ENCODE measurements around the gene PERM1.
"Not testable (repeated sequence)": the region's sequence is repeated elsewhere in the genome, so short reads cannot be mapped to it uniquely, and the experiment has no call there.

The PERM1 gene

GRCh38 chr1:1014799-1015681, 33.1 kb upstream of the PERM1 start:
- peak; percentile 48 for DNase-seq (ENCODE audit: low read depth, low spot score)

DNA sequence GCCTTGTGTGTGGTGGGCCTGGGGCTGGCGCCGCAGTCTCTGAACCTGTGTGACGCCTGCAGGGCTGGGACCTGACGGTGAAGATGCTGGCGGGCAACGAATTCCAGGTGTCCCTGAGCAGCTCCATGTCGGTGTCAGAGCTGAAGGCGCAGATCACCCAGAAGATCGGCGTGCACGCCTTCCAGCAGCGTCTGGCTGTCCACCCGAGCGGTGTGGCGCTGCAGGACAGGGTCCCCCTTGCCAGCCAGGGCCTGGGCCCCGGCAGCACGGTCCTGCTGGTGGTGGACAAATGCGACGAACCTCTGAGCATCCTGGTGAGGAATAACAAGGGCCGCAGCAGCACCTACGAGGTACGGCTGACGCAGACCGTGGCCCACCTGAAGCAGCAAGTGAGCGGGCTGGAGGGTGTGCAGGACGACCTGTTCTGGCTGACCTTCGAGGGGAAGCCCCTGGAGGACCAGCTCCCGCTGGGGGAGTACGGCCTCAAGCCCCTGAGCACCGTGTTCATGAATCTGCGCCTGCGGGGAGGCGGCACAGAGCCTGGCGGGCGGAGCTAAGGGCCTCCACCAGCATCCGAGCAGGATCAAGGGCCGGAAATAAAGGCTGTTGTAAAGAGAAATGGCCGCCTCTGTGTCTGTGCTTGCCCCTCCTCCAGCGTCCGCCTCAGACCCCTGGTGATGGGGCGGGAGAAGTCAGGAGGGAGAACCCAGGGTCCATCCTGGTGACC, 32.2 kb upstream of the PERM1 start:
- no peak for DNase-seq (ENCODE audit: low read depth, low spot score)

DNA sequence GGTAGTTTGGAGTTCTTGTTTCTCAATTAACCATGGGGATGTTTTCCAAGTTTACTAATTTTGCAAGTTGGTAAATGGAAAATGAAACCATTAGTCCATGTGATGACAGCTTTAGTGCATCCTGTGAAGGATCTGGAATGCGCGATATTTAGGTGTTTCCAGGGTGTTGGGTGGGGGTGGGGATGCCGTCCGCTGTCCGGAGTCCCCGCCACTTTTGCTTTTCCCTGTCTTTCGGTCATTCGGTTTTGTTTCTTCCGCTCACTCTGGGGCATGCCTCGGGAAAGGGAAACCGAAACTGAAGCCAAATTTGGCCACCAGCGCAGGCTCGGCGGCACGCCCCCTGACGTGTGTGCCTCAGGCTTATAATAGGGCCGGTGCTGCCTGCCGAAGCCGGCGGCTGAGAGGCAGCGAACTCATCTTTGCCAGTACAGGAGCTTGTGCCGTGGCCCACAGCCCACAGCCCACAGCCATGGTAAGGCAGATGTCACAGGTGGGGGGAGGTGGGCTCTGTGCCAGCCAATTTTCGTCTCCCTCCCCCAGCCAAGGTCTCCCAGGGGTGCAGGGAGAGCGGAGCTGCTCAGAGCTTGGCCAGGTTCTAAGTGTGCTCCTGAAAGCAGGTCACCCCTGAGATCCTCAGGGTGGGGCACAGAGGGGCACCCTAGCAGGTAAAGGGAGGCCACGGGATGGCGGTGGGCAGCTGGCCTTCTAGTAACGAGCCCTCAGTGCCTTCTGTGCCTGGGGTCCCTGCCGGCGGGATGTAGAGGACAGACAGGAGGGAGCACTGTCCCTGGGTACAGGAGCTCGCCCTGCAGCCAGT, 31.4 kb upstream of the PERM1 start, which contains the start of gene ISG15:
Gene ISG15 (plus strand): TSS at position 393 of the 817 bp plus-strand sequence. CDS start 77 bp downstream, at position 470.
- peak; percentile 96 for DNase-seq (ENCODE audit: low read depth, low spot score)

DNA sequence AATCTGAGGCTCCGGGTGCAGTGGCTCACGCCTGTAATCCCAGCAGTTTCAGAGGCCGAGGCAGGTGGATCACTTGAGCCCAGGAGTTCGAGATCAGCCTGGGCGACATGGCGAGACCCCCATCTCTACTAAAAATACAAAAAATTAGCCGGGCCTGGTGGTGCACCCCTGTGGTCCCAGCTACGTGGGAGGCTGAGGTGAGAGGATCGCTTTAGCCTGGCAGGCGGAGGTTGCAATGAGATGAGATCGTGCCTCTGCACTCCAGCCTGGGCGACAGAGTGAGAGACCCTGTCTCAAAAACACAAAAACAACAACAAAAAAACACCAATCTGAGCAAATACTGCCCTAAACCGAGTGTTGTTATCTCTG, 30.8 kb upstream of the PERM1 start:
- not testable (repeated sequence) for DNase-seq (ENCODE audit: low read depth, low spot score)

DNA sequence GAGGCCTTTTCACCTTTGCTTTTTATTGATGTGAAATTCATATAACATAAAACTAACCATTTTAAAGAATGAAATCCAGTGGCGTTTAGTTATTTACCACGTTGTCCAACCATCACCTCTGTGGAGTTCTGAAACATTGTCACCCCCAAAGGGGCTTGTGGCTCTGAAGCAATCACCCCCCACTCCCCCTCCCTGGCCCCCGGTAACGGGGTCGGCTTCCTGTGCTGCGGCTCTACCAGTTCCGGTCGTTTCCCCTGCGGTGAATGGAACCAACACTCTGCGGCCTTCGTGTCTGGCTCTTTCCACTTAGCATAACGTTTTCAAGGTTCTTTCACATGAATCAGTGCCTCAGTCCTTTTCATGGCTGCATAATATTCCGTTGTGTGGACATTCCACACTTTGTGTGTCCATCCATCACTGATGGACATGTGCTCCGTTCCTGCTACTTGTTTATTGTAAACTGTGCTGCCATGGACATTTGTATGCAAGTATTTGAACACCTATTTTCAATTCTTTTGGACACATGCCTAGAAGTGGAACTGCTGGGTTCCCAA, 29.6 kb upstream of the PERM1 start:
- no peak for DNase-seq (ENCODE audit: low read depth, low spot score)

DNA sequence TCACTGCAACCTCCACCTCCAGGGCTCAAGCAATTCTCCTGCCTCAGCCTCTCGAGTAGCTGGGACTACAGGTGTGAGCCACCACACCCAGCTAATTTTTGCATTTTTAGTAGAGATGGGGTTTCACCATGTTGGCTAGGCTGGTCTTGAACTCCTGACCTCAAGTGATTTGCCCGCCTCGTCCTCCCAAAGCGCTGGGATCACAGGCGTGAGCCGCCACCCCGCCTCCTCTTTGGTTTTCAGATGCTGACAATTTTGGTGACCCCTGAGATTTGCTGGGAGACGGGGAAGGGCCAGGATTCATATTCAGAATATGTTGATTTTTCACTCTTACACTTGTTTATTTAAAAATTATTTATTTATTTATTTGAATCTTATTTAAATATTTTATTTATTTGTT, 28.2 kb upstream of the PERM1 start:
- DNase-seq (ENCODE audit: low read depth, low spot score), result not testable (repeated sequence)

DNA sequence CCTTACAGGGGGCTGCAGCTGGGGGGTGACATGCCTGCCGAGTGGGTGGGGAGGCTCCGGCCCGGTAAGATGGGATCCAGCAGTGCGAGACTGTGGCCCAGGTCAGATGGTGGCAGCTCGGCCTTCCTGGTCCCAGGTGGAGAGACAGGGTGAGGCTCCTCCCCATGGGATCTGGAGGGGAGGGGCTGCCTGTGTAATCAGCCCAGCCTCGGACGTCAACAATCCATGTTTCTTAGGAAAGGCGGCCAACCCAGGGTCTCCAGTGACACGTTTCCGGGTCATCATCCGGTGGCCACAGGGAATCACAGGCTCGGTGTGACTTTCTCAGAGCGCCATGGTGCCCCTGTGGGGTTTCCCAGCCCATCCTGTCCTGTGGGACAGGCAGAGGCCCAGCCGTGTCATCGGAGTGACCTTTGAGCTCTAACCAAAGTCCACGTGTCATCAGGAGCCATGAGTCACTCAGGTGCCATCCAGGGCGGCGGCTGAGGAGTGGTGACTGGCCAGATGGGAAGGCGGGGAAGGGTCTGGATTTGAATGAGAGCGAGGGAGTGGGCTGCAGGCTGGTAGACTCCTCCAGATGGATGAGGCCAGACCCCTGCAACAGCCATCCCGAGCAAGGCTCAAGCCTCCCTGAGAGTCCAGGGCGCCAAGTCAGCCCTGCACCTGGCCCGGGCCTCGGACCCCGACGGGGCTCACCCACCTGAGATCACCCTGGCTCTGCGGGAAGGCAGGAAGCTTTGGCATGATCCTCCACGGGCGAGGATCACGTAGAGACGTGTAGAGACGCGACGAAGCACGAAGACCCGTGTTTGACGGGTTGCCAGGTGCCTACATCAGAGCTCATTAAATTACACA, 24.6 kb upstream of the PERM1 start:
- DNase-seq (ENCODE audit: low read depth, low spot score), result no peak

- DNase-seq (ENCODE audit: low read depth, low spot score), result no peak
Observed at GRCh38 chr1:1005774-1006304, 23.9 kb upstream of the PERM1 start.

- peak; percentile 72 for DNase-seq (ENCODE audit: low read depth, low spot score)
Observed at GRCh38 chr1:1004780-1005697, 23.1 kb upstream of the PERM1 start.

DNA sequence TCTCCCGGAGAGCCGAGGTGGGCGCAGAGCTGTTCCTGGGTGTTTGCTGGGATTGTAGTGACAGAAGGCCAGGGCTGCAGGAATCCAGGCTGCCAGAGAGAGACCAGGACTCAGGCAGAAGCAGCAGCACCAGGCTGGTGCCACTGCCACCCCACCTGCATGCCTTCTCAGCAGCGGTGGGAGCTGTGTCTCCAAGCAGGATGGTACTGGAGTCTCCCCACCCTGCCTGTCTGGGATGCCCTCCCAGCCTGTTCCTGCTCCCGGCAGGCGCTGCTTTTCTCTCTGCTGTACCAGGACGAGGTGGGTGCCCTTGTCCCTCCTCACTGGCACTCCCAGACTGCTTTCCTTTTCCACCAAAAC, 22.5 kb upstream of the PERM1 start:
- DNase-seq (ENCODE audit: low read depth, low spot score), result no peak

DNA sequence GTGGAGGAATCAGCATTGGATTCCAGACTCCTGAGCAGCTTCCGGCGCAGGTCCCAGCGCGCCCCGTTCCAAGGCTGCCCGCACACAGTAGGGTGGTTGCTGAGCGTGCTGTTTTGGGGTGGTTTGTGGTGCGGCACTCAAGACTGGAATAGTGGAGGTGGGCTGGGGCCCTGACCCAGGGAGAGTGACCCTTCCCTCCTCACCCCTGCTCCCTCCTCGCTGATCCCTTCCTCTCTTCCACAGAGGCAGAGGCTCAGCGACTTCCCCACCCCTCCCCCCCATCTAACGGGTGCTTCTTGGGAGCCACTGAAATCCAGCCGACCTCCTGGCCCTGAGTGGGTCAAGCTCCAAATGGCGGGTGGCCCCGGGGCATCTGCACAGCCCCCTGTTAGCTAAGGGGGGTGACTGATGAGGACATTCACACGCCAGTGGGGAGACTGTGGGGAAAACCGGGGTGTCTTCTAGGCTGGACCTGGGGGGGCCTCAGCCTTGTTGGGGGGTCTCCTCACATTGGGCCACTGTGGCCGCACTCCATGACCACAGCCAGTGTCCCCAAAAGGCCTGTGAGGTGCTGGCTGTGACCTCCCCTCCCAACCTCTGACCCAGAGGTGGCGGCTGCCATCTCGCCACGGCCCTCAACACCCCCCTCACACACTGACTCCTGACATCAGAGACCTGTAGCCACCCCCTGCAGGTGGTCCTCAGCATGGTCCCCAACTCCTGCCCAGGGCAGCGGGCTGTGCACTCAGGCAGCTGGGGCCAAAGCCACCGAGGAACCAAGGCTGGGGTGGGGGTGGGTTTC, 21.9 kb upstream of the PERM1 start:
- no peak for DNase-seq (ENCODE audit: low read depth, low spot score)

GRCh38 chr1:1001057-1001783, 19.3 kb upstream of the PERM1 start:
- DNase-seq (ENCODE audit: low read depth, low spot score), result no peak

GRCh38 chr1:1000357-1001056, 18.6 kb upstream of the PERM1 start:
- DNase-seq (ENCODE audit: low read depth, low spot score), result peak; percentile 95

DNA sequence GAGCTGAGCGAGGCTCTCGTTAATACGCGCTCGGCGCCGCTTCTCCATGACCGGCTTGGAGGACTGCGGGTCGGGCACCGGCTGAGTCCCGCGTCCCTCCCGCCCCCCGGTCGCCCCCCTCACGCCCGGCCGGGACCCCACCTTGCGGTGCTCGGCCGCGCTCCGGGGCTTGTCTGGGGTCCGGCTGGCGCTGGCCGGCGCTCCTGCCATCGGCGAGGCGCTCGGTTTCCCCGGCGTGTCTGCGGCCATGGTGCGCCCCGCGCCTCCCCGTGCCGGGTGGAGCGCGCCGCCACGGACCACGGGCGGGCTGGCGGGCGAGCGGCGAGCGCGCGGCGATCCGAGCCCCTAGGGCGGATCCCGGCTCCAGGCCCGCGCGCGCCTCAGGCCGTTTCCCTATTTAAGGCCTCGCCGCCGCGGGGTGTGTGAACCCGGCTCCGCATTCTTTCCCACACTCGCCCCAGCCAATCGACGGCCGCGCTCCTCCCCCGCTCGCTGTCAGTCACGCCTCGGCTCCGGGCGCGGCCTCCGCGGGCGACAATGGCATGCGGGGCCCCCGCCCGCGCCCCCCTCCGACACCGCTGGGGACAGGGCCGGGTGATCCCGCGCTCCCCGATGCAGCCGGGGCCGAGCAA, 17.9 kb upstream of the PERM1 start, which contains the start of gene HES4:
Gene HES4 (minus strand): TSS at position 373 of the 632 bp plus-strand sequence. CDS start 124 bp downstream, at position 249.
- DNase-seq (ENCODE audit: low read depth, low spot score), result peak; percentile 98

DNA sequence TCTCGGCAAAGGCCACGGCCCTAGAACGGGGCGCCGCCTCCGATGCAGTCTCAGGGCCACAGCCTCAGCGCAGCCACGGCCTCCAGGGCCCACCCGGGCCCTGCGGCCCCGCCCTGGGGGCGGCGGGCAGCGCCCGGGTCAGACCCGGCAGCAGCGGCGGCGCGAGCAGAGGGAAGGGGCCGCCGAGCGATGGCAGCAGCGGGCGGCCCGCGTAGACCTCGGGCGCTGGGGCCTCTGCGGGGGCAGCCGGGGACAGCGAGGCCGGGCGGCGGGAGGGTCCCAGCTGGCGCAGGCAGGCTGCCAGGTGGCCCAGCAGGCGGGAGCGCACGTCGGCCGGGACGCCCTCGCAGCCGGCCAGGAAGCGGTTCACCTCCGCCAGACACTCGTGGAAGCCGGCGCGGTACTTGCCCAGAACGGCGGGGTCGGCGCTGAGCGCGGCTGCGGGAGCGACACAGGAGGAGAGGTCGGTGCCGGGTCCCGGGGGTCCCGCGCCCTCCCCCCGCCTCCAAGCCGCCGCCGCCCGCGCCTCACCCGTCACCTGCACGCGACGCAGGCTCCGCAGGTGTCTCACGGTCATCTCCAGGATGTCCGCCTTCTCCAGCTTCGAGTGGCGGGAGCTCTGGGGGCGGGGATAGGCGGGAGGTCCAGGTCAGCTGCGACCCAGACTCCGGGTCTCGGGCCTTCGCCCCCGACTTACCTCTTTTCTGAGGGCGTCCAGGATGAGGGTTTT, 17.3 kb upstream of the PERM1 start:
- DNase-seq (ENCODE audit: low read depth, low spot score), result peak; percentile 66

- peak; percentile 64 for DNase-seq (ENCODE audit: low read depth, low spot score)
Observed at GRCh38 chr1:998745-998994, 16.8 kb upstream of the PERM1 start.

All from astrocyte of the hippocampus (primary cell).